ENCODE measurements around the gene C7orf25. TPM values are rescaled to one million over a fixed set of nuclear protein-coding genes. Genes with fewer than 3 reads are reported as not detected.

The C7orf25 gene
- total and polyA plus RNA-seq, 4 donors, result 0.88 to 7.4 (median 2.1) TPM

DNA sequence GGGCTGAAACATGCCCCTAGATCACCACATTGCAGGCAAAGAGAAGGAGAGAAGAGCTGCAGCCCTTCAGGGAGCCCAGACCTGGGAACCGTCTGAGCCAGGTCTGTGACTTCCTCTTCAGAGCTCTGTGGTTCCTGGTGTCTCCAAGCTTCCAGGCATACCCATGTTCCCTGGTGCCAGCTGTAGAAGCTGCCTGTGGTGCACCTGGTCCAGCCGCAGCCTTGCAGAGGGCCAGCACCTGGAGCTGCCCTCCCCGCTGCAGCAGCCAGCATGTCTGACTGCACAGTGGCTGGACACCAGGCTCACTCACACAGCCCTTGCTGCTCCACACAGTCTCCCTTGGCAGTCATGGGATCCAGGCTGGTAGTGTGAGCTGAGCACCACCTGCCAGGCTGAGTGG lies 33.6 kb downstream of the C7orf25 start:
- TF ChIP-seq JUND (IDR thresholded peaks at IDR 0.05), result no peak
- TF ChIP-seq SP1 (IDR thresholded peaks at IDR 0.05), result no peak
- TF ChIP-seq GABPA (IDR thresholded peaks at IDR 0.05 in 1 of 2, conservative IDR thresholded peaks at IDR 0.05 in 1 of 2), result no peak
- no peak for TF ChIP-seq TAF1 (conservative IDR thresholded peaks at IDR 0.05)
- TF ChIP-seq FOXA2 (IDR thresholded peaks at IDR 0.05), result no peak
- TF ChIP-seq, protein P1, sequence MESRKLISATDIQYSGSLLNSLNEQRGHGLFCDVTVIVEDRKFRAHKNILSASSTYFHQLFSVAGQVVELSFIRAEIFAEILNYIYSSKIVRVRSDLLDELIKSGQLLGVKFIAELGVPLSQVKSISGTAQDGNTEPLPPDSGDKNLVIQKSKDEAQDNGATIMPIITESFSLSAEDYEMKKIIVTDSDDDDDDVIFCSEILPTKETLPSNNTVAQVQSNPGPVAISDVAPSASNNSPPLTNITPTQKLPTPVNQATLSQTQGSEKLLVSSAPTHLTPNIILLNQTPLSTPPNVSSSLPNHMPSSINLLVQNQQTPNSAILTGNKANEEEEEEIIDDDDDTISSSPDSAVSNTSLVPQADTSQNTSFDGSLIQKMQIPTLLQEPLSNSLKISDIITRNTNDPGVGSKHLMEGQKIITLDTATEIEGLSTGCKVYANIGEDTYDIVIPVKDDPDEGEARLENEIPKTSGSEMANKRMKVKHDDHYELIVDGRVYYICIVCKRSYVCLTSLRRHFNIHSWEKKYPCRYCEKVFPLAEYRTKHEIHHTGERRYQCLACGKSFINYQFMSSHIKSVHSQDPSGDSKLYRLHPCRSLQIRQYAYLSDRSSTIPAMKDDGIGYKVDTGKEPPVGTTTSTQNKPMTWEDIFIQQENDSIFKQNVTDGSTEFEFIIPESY (IDR thresholded peaks at IDR 0.05), result no peak
- no peak for TF ChIP-seq YY1 (IDR thresholded peaks at IDR 0.05)
- TF ChIP-seq, protein P2, sequence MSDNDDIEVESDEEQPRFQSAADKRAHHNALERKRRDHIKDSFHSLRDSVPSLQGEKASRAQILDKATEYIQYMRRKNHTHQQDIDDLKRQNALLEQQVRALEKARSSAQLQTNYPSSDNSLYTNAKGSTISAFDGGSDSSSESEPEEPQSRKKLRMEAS (IDR thresholded peaks at IDR 0.05), result no peak
- TF ChIP-seq EGR1 (IDR thresholded peaks at IDR 0.05; ENCODE audit: low read depth in 2 of 2), result no peak
- TF ChIP-seq, protein P3, sequence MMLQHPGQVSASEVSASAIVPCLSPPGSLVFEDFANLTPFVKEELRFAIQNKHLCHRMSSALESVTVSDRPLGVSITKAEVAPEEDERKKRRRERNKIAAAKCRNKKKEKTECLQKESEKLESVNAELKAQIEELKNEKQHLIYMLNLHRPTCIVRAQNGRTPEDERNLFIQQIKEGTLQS (IDR thresholded peaks at IDR 0.05), result no peak
- no peaks in the 10 kb centered on the region for H3K36me3 ChIP-seq (ENCODE audit: control insufficient read depth in 4 of 4, insufficient read depth in 3 of 4, low read depth in 1 of 4, low read length in 3 of 4)
- no peaks in the 10 kb centered on the region for H3K27me3 ChIP-seq (ENCODE audit: control insufficient read depth in 4 of 4, insufficient read depth in 4 of 4, low read length in 3 of 4)
- H3K4me3 ChIP-seq (ENCODE audit: low read depth in 1 of 3, low read length in 3 of 3), result no peak overlapping the region
- H3K9me3 ChIP-seq (ENCODE audit: control insufficient read depth in 4 of 4, low read length in 3 of 4), result no peaks in the 10 kb centered on the region
- H3K9ac ChIP-seq (ENCODE audit: low read depth in 1 of 2, low read length in 2 of 2), result no peak overlapping the region
- no peak overlapping the region for H3K27ac ChIP-seq (ENCODE audit: low read depth in 1 of 2, low read length in 2 of 2)
- 89% methylated on average over 3 of the region's 3 CpGs for WGBS
- no peaks in the 10 kb centered on the region for H3K4me1 ChIP-seq (ENCODE audit: control insufficient read depth in 4 of 4, insufficient read depth in 4 of 4, low read length in 3 of 4)
- no peak for DNase-seq (ENCODE audit: low spot score)

DNA sequence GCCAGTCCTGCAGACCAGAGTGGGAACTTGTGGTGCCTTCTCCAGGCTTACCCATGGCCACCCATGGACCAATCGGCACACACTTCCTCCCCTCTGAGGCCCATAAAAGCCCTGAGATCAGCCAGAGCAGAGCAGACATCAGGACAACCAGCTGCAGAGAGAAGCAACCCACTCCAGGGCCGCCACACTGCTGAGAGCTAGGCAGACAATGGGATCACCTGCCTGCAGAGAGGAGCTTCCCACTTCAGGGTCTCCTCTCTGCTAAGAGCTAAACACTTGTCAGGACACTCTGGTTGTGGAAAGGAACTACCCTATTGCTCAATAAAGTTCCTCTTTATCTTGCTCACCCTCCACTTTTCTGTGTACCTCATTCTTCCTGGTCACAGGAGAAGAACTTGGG lies 34.0 kb downstream of the C7orf25 start:
- H3K27ac ChIP-seq (ENCODE audit: low read depth in 1 of 2, low read length in 2 of 2), result no peak overlapping the region

More for the DNA sequence above, 34.0 kb downstream of the C7orf25 start:
- no peak for DNase-seq (ENCODE audit: low spot score)
- H3K9me3 ChIP-seq (ENCODE audit: control insufficient read depth in 4 of 4, low read length in 3 of 4), result no peaks in the 10 kb centered on the region
- H3K36me3 ChIP-seq (ENCODE audit: control insufficient read depth in 4 of 4, insufficient read depth in 3 of 4, low read depth in 1 of 4, low read length in 3 of 4), result no peaks in the 10 kb centered on the region
- no peak overlapping the region for H3K4me3 ChIP-seq (ENCODE audit: low read depth in 1 of 3, low read length in 3 of 3)
- no peaks in the 10 kb centered on the region for H3K4me1 ChIP-seq (ENCODE audit: control insufficient read depth in 4 of 4, insufficient read depth in 4 of 4, low read length in 3 of 4)
- H3K27me3 ChIP-seq (ENCODE audit: control insufficient read depth in 4 of 4, insufficient read depth in 4 of 4, low read length in 3 of 4), result no peaks in the 10 kb centered on the region
- WGBS, result 78% methylated on average over 2 of the region's 2 CpGs
- H3K9ac ChIP-seq (ENCODE audit: low read depth in 1 of 2, low read length in 2 of 2), result no peak overlapping the region
- TF ChIP-seq HNF4A (conservative IDR thresholded peaks at IDR 0.05), result no peak
- TF ChIP-seq, protein P2 (IDR thresholded peaks at IDR 0.05), result no peak
- TF ChIP-seq, protein P3 (IDR thresholded peaks at IDR 0.05), result no peak
- no peak for TF ChIP-seq EGR1 (IDR thresholded peaks at IDR 0.05; ENCODE audit: low read depth in 2 of 2)
- TF ChIP-seq RAD21 (IDR thresholded peaks at IDR 0.05), result no peak
- no peak for TF ChIP-seq YY1 (IDR thresholded peaks at IDR 0.05)
- TF ChIP-seq FOXA2 (IDR thresholded peaks at IDR 0.05), result no peak
- TF ChIP-seq RXRA (IDR thresholded peaks at IDR 0.05), result no peak
- no peak for TF ChIP-seq FOXA1 (IDR thresholded peaks at IDR 0.05)
- TF ChIP-seq, protein P4, sequence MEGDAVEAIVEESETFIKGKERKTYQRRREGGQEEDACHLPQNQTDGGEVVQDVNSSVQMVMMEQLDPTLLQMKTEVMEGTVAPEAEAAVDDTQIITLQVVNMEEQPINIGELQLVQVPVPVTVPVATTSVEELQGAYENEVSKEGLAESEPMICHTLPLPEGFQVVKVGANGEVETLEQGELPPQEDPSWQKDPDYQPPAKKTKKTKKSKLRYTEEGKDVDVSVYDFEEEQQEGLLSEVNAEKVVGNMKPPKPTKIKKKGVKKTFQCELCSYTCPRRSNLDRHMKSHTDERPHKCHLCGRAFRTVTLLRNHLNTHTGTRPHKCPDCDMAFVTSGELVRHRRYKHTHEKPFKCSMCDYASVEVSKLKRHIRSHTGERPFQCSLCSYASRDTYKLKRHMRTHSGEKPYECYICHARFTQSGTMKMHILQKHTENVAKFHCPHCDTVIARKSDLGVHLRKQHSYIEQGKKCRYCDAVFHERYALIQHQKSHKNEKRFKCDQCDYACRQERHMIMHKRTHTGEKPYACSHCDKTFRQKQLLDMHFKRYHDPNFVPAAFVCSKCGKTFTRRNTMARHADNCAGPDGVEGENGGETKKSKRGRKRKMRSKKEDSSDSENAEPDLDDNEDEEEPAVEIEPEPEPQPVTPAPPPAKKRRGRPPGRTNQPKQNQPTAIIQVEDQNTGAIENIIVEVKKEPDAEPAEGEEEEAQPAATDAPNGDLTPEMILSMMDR (IDR thresholded peaks at IDR 0.05; ENCODE audit: low read depth, low read length, missing input control), result no peak
- no peak for TF ChIP-seq HNF4G (IDR thresholded peaks at IDR 0.05)
- TF ChIP-seq GABPA (IDR thresholded peaks at IDR 0.05 in 1 of 2, conservative IDR thresholded peaks at IDR 0.05 in 1 of 2), result no peak
- no peak for TF ChIP-seq SP1 (IDR thresholded peaks at IDR 0.05)
- TF ChIP-seq JUND (IDR thresholded peaks at IDR 0.05), result no peak
- TF ChIP-seq, protein P5, sequence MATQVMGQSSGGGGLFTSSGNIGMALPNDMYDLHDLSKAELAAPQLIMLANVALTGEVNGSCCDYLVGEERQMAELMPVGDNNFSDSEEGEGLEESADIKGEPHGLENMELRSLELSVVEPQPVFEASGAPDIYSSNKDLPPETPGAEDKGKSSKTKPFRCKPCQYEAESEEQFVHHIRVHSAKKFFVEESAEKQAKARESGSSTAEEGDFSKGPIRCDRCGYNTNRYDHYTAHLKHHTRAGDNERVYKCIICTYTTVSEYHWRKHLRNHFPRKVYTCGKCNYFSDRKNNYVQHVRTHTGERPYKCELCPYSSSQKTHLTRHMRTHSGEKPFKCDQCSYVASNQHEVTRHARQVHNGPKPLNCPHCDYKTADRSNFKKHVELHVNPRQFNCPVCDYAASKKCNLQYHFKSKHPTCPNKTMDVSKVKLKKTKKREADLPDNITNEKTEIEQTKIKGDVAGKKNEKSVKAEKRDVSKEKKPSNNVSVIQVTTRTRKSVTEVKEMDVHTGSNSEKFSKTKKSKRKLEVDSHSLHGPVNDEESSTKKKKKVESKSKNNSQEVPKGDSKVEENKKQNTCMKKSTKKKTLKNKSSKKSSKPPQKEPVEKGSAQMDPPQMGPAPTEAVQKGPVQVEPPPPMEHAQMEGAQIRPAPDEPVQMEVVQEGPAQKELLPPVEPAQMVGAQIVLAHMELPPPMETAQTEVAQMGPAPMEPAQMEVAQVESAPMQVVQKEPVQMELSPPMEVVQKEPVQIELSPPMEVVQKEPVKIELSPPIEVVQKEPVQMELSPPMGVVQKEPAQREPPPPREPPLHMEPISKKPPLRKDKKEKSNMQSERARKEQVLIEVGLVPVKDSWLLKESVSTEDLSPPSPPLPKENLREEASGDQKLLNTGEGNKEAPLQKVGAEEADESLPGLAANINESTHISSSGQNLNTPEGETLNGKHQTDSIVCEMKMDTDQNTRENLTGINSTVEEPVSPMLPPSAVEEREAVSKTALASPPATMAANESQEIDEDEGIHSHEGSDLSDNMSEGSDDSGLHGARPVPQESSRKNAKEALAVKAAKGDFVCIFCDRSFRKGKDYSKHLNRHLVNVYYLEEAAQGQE (IDR thresholded peaks at IDR 0.05), result no peak

Data from liver (tissue), 9 donors.